Activated CD8-positive, alpha-beta memory T cell treated with anti-CD3 and anti-CD28 coated beads for 1 hour (primary cell): ENCODE results near the gene AFDN.

Experiments used
- DNase-seq, 2 donors: peaks; one replicate each; pipeline ENCODE4 v3.0.0-alpha.2; 2020; ENCODE audit warnings: low read depth in 1 of 2; ENCODE audit errors: extremely low read depth in 1 of 2

AFDN gene

DNA sequence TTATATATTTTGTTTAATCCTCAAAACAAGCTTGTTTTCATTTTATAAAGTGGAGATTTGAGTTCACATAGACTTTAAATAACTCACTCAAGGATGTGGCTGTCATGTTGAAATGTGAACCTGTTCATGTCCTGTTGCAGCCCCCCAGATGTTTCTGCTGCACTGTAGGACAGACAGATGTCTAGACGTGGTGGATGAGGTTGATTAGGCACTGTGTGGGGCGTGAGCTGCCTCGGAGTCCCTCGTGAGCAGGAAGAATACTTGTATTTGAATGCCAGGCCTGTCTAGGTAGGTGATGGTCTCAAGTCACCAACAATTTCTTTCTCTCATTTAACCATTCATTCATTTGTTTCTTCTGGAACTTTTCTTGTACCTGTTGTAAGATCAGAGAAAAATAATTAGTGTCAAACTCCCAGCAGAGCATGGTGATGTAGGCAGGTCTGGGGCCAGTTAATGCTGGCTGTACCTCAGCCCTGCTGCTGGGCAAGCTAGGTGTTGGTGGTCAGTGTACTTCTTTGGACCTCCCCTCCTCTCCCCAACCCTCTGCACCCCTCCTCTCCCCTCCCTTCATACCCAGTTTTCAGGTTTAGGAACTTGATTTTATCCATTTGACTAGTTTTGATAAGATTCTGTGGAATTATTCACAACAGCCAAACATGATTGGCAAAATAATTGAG, 34.0 kb downstream of the AFDN start:
- DNase-seq: no peak

- DNase-seq: no peak
Observed at GRCh38 chr6:167861424-167861823, 34.7 kb downstream of the AFDN start.

- DNase-seq: no peak
Observed at GRCh38 chr6:167863897-167864296, 37.2 kb downstream of the AFDN start.

DNA sequence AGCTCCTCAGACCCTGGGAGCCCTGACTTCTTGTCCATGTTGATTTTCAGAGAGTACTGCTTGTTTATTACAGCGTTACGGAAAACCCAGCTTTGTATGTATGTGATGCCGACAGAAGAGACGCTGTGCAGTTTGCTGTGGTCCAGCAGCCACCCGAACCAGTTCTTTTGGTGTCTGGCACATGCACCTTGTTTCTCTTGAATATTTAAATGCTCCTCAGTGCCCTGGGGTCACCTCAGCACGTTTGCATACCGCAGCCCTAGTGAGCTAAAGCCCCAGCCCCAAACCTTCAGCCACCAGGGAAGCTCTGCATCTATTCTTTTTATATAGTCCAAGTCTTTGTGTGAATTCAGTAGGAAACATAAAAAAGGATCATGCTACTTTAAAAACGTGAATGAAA, 39.9 kb downstream of the AFDN start:
- DNase-seq: no peak

DNA sequence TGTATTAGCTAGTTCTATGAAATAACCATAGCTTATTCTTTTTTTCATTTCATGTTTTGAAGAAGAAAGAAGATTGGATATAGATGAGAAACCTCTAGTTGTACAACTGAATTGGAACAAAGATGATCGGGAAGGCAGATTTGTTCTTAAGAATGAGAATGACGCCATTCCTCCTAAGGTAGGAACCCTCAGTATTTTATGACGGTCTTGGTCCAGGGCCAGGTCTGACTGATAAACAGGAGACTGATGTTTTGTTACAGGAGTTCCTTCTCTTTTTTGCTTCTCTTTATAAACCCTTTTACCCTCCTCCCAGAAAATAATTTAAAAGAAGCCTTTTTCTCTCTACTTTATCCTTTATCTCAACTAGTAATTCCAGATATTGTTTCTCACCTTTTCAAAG, 43.6 kb downstream of the AFDN start:
- DNase-seq: no peak

GRCh38 chr6:167872538-167873210, 46.0 kb downstream of the AFDN start:
- no peak for DNase-seq

- no peak for DNase-seq
Observed at GRCh38 chr6:167877994-167878779, 51.5 kb downstream of the AFDN start.

- DNase-seq: no peak
Observed at GRCh38 chr6:167879612-167880011, 52.9 kb downstream of the AFDN start.

DNA sequence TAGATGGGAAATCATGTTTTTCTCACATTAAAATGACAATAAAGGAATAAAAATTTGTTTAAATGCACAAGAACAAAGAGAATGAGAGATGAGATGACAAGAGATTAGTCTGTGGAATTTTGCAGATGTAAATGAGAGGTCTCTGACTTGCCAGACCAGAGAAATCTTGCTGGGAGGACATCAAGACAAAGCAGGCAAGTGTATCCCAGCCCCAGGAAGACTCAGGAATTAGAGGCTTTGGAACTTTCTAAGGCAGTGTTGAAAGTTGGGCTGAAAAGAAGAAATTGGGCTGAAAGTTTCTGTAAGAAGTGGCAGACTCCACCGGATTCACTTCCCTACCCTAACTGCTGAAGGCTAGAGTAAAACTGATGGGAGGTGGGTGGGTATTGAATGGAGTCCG, 54.6 kb downstream of the AFDN start:
- no peak for DNase-seq

DNA sequence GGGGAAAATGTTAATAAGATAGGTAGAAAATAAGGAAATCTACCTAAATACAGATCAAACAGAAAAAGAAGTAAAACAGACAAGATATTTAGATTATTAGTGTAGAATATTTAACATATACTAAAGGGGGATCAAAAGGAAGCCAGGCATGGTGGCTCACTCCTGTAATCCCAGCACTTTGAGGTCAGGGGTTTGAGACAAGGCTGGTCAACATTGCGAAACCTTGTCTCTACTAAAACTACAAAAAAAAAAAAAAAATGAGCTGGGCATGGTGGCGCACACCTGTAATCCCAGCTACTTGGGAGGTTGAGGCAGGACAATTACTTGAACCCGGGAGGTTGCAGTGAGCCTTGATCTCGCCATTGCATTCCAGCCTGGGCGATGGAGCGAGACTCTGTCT, 55.5 kb downstream of the AFDN start:
- DNase-seq: no peak

DNA sequence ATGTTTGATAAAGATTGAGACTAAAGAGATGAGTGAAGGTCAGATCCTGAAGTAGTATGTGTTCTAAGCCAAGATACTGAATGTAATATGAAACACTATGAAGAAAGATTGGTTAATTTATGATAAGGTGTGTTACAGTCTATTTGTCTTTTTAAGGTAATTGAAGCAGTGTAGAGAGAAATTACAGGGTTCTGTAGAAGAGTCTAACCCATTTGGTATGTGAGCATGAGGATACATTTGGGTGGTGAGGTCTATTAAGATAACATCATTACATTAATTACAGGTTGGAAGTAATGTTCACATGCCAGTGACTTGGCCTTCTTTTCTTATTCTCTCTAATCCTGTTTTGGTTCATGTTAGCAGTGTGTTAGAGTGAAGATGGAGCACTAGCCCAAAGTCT, 61.4 kb downstream of the AFDN start:
- no peak for DNase-seq

DNA sequence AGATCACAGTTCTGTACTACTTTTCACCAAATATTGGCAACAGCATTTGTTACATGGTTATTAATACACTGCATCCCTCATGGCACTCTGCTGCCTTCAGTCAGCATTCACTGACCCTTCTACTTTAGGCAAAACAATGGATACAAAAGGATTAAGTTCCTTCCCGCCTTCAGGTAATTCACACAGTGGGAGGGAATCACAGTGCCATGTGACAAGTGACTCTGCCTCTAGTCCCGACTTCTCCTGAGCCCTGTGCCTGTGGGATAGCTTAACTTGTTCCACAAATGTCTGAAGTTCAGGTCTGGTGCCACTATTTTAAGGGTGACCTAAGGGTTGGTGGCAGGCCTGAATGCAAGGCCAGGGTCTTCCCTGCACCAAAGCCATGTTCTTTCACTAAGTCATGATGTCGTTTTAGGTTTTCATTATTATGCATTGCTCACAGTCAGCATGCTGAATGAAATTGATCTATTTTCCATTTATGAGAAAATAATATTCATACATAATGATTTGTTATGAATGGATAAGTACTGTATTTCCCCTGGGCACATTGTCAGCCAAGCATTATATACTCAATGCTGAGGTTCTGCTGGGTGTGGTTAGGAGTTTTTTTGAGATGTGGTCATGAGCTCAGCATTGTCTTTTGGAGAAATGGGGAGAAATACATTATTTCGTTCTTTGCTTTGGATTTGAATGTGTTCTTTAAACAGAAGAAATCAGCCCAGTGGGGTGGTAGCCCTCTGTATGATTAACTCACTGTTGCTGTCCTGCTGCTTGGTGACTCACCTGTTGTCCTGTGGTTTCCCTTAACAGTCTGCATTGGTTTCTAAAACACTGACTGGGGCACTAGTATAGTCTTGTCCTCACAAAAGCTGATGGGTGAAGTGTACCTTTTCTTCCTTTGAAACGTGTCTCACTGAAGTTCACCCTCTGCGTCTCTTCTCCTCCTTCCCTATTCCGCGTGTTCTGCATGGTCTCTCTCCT, 66.4 kb downstream of the AFDN start:
- DNase-seq: no peak

GRCh38 chr6:167894965-167895364, 68.3 kb downstream of the AFDN start:
- DNase-seq: no peak

DNA sequence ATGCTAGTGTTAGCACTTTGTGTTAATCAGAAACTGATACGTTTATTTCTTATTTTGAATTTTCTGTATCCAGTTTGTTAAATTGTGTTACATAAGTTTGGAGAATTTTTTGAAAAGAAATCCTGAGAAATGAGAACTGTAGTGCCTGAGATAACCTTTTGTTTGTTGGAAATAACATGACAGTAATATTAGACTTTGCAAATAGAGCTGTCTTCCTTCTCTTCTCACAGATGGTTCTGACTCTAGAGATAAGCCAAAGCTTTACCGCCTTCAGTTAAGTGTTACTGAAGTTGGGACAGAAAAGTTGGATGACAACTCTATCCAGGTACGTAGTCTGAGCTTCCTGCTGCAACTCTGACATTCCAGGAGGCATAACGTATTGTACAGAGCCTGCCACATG, 69.9 kb downstream of the AFDN start:
- no peak for DNase-seq

DNA sequence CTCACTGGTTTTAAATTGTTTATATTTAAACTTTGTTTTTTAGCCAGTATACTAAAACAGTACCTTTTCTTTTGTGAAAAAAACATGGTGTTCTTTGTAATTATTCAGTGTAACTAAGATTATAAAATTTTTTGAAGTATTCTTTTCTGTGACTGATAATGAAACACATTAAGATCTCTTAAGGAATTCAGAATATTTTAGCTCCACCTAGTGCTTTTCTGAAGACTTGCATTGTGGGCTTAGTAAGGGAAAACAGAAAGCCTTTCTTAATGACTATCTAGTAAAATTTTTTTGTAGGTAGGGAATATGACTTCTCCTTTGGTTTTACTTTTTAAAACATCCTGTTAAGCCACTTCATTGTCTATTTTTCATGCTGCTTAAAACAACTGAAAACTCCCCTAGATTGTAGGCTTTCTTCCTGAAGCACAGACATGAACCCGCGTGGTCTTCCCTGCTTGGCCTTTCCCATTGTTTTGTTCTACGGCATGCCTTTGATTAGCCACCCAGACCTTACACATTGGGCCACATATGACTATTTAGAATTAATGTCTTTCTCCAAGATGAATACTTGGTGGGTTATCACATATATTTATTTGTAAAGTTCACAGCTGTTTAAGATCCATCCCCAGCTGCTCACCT, 72.1 kb downstream of the AFDN start:
- no peak for DNase-seq

DNA sequence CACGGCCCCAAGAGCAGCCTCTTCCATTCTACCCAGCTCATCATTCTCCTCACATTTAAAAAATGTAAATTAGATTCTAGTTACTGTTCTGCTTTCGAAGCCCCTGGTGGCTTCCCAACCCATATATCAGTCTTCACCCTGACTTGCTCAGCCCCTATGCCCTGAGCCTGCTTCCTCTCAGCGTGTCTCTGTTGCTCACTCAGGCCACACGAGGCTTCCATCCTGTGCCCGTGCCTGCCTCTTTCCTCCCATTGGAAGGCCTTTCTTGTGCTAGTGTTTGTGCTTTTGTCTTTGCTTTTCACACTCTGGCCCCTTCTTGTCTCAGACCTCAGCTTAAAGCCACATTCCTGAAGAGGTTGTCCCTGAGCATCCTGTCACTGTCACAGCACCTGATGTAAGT, 78.1 kb downstream of the AFDN start:
- no peak for DNase-seq

DNA sequence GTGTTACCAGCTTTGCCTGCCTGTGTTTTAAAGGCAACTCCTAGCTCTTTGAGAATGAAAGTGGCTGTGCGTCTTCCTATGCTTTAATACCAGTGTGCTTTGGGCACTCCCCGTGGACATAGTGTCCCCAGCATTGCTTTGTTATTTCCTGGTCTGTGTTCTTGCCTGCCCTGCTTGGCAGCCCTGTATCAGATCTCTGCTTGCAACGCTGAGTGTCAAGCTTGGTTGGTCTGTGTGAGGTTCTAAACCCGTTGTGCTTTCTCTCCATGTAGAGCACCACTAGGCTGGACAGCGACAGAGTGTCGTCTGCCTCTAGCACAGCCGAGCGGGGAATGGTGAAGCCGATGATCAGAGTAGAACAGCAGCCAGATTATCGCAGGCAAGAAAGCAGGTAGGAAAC, 80.2 kb downstream of the AFDN start:
- DNase-seq: no peak

- DNase-seq: no peak
Observed at GRCh38 chr6:167907837-167908681, 81.3 kb downstream of the AFDN start.

GRCh38 chr6:167910007-167910406, 83.3 kb downstream of the AFDN start:
- DNase-seq: no peak

DNA sequence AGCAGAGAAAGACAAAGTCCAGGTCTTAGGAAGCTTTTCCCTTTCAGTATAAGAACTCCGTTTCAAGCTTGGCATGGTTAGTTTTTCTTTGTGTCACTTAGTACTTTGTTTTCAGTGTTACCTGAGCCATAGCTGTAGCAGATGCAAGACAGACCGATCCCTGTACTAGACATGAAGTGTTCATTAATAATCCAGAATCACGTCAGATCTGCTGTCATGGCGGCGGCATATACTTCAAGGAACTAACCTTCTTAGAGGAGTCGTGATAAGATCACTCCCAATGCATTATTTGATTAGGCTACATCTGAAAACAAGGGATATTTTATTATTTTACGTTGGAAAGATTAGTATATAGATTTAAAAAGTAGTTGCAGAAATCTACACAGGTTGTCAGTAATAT, 83.9 kb downstream of the AFDN start:
- no peak for DNase-seq
